ENCODE data around the gene PHYHIPL.

Gene PHYHIPL

GRCh38 chr10:59172567-59172966 is 3.9 kb upstream of the PHYHIPL start:
- TF ChIP-seq CTCF (IDR thresholded peaks at IDR 0.05; ENCODE audit: low read depth, low read length), result no peak
- H3K4me3 ChIP-seq (replicated peaks in 1 of 2; ENCODE audit: low read depth in 2 of 2, low read length in 2 of 2), result no peak overlapping the region
- DNase-seq (ENCODE audit: low read depth in 2 of 2), result no peak

GRCh38 chr10:59173414-59173813 is 3.0 kb upstream of the PHYHIPL start:
- no peak overlapping the region for H3K4me3 ChIP-seq (replicated peaks in 1 of 2; ENCODE audit: low read depth in 2 of 2, low read length in 2 of 2)
- no peak for TF ChIP-seq CTCF (IDR thresholded peaks at IDR 0.05; ENCODE audit: low read depth, low read length)
- DNase-seq (ENCODE audit: low read depth in 2 of 2), result no peak

- H3K4me3 ChIP-seq (replicated peaks in 1 of 2; ENCODE audit: low read depth in 2 of 2, low read length in 2 of 2), result no peak overlapping the region
- DNase-seq (ENCODE audit: low read depth in 2 of 2), result no peak
- no peak for TF ChIP-seq CTCF (IDR thresholded peaks at IDR 0.05; ENCODE audit: low read depth, low read length)
These were observed 754 bp upstream of the PHYHIPL start for GRCh38 chr10:59175538-59176240.

- DNase-seq (ENCODE audit: low read depth in 2 of 2), result peak; percentile 70 to 91
- H3K4me3 ChIP-seq (replicated peaks in 1 of 2; ENCODE audit: low read depth in 2 of 2, low read length in 2 of 2), result no peak overlapping the region
- TF ChIP-seq CTCF (IDR thresholded peaks at IDR 0.05; ENCODE audit: low read depth, low read length), result no peak
These were observed 771 bp downstream of the PHYHIPL start for GRCh38 chr10:59177031-59177797.

- TF ChIP-seq CTCF (IDR thresholded peaks at IDR 0.05; ENCODE audit: low read depth, low read length), result no peak
- no peak overlapping the region for H3K4me3 ChIP-seq (replicated peaks in 1 of 2; ENCODE audit: low read depth in 2 of 2, low read length in 2 of 2)
- no peak for DNase-seq (ENCODE audit: low read depth in 2 of 2)
These were observed 1.4 kb downstream of the PHYHIPL start for GRCh38 chr10:59177836-59178235.

GRCh38 chr10:59179068-59179467 is 2.6 kb downstream of the PHYHIPL start:
- no peak for TF ChIP-seq CTCF (IDR thresholded peaks at IDR 0.05; ENCODE audit: low read depth, low read length)
- H3K4me3 ChIP-seq (replicated peaks in 1 of 2; ENCODE audit: low read depth in 2 of 2, low read length in 2 of 2), result no peak overlapping the region
- no peak for DNase-seq (ENCODE audit: low read depth in 2 of 2)
